Small intestine (tissue), 7 donors: ENCODE measurements around the gene UMAD1. TPM values are rescaled to one million over a fixed set of nuclear protein-coding genes. Genes with fewer than 3 reads are reported as not detected.
A peak's percentile ranks its signal among the peaks of the same experiment; 100 is the strongest.

Experiments used
- DNase-seq, 2 donors: peaks; one replicate each; pipeline versions ENCODE4 v3.0.0 to v3.0.0-alpha.2; 2013
- FAIRE-seq: peaks from 2 replicates; lab custom pipeline; 2012; peaks lifted over from hg19 to GRCh38; lab: Jason Lieb, UNC
- H3K27ac ChIP-seq, 3 donors: one replicate each; pipeline ENCODE4 v1.5.1; 2013; ENCODE audit warnings: low read length in 2 of 3, mild to moderate bottlenecking in 2 of 3, control low read depth in 1 of 3, inconsistent platforms in 1 of 3, low read depth in 1 of 3, moderate library complexity in 1 of 3
- H3K27me3 ChIP-seq, 3 donors: one replicate each; pipeline ENCODE4 v1.6.1; 2013; ENCODE audit warnings: low read length in 3 of 3, inconsistent platforms in 1 of 3; ENCODE audit not compliant: control insufficient read depth in 3 of 3, insufficient read depth in 3 of 3
- H3K36me3 ChIP-seq, 3 donors: one replicate each; pipeline ENCODE4 v1.6.1; 2013; ENCODE audit warnings: low read length in 3 of 3, inconsistent platforms in 1 of 3, low read depth in 1 of 3, mild to moderate bottlenecking in 1 of 3, moderate library complexity in 1 of 3; ENCODE audit not compliant: control insufficient read depth in 3 of 3, insufficient read depth in 2 of 3
- H3K4me1 ChIP-seq, 3 donors: one replicate each; pipeline ENCODE4 v1.6.1; 2013; ENCODE audit warnings: low read length in 2 of 3, inconsistent platforms in 1 of 3, low read depth in 1 of 3, mild to moderate bottlenecking in 1 of 3, moderate library complexity in 1 of 3; ENCODE audit not compliant: control insufficient read depth in 3 of 3, insufficient read depth in 2 of 3
- H3K4me3 ChIP-seq, 3 donors: one replicate each; pipeline ENCODE4 v1.5.1; 2013; ENCODE audit warnings: low read length in 3 of 3, control low read depth in 1 of 3, inconsistent platforms in 1 of 3, low read depth in 1 of 3, mild to moderate bottlenecking in 1 of 3, moderate library complexity in 1 of 3
- H3K9me3 ChIP-seq, 2 donors: one replicate each; pipeline ENCODE4 v1.6.1; 2013; ENCODE audit warnings: low read depth in 1 of 2, low read length in 1 of 2; ENCODE audit not compliant: control insufficient read depth in 2 of 2, insufficient read depth in 1 of 2
- WGBS, 3 donors: extraction: QIAGEN DNeasy Blood & Tissue Kit; methylation state at CpG; one replicate each; pipeline ENCODE4 v1.1.7; 2013; 5-methylcytosine and 5-hydroxymethylcytosine counted together
- polyA plus RNA-seq, 4 donors: library from polyadenylated mRNA; stranded (reverse) in 3 of 4; unstranded in 1 of 4; fragments of 200-250 nt in 3 of 4; fragments of 120-200 nt in 1 of 4; gene quantifications; one replicate each; pipeline versions ENCODE4 v1.2.1 to v1.2.3, GENCODE V29; 2013
- donor health status: healthy with polysubstance abuse.
- donor health status: control.
- donor health status: control.
- donor health status: Bipolar disorder and iron deficiency.
- donor health status: healthy.

UMAD1 gene
- polyA plus RNA-seq, 4 donors, result 9.2 to 21.2 (median 20.0) TPM

- no peaks in the 10 kb centered on the region for H3K27me3 ChIP-seq
- H3K4me1 ChIP-seq, result no peaks in the 10 kb centered on the region
- H3K9me3 ChIP-seq, result no peaks in the 10 kb centered on the region
- no peak overlapping the region for H3K27ac ChIP-seq
- H3K36me3 ChIP-seq, result no peaks in the 10 kb centered on the region
- 49 to 63% (median 62%) methylated on average over 2 of the region's 2 CpGs for WGBS, 3 donors
- FAIRE-seq (no peak), DNase-seq (no peak)
- H3K4me3 ChIP-seq, result no peak overlapping the region
Measured at GRCh38 chr7:7686811-7687508, 46.4 kb downstream of the UMAD1 start.

- no peak overlapping the region for H3K4me3 ChIP-seq
- 48 to 67% (median 59%) methylated on average over 1 of the region's 1 CpG for WGBS, 3 donors
- DNase-seq (no peak), FAIRE-seq (no peak)
- H3K36me3 ChIP-seq, result no peaks in the 10 kb centered on the region
- no peaks in the 10 kb centered on the region for H3K9me3 ChIP-seq
- no peaks in the 10 kb centered on the region for H3K4me1 ChIP-seq
- H3K27me3 ChIP-seq, result no peaks in the 10 kb centered on the region
- peak overlapping the region in 1 of 3 donors; percentile 10 for H3K27ac ChIP-seq
Measured at GRCh38 chr7:7687800-7688199, 47.2 kb downstream of the UMAD1 start.

- no peaks in the 10 kb centered on the region for H3K36me3 ChIP-seq
- no peak overlapping the region for H3K4me3 ChIP-seq
- no peaks in the 10 kb centered on the region for H3K27me3 ChIP-seq
- FAIRE-seq (no peak), DNase-seq (no peak)
- H3K9me3 ChIP-seq, result no peaks in the 10 kb centered on the region
- H3K4me1 ChIP-seq, result no peaks in the 10 kb centered on the region
- H3K27ac ChIP-seq, result no peak overlapping the region
- WGBS, 3 donors, result 46 to 63% (median 55%) methylated on average over 6 of the region's 6 CpGs
Measured at GRCh38 chr7:7688310-7688709, 47.8 kb downstream of the UMAD1 start.

DNA sequence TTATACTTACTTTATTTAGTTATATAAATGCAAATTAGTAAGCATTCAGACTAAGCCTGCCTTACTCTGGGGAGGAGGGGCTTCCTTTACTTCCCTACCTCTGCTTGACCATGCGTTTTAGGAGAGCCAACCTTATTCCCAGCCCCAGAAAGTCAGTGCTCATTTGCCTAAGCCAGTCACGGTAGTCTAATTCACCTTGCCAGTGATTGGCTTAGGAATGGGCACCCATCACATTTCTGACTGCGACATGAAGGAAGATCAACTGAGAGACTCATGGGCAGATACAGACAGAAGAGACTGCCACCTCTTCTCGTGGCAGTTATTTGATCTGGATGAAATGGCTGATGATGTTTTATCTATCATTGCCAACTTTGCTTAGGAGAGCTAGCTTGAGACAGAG, 48.4 kb downstream of the UMAD1 start:
- H3K4me1 ChIP-seq, result no peaks in the 10 kb centered on the region
- H3K9me3 ChIP-seq, result no peaks in the 10 kb centered on the region
- no peaks in the 10 kb centered on the region for H3K27me3 ChIP-seq
- 83 to 90% (median 89%) methylated on average over 4 of the region's 4 CpGs for WGBS, 3 donors
- H3K4me3 ChIP-seq, result no peak overlapping the region
- no peak overlapping the region for H3K27ac ChIP-seq
- DNase-seq, result no peak
- no peaks in the 10 kb centered on the region for H3K36me3 ChIP-seq
- FAIRE-seq, result no peak

- FAIRE-seq (no peak), DNase-seq (no peak)
- no peak overlapping the region for H3K27ac ChIP-seq
- no peaks in the 10 kb centered on the region for H3K36me3 ChIP-seq
- no peak overlapping the region for H3K4me3 ChIP-seq
- no peaks in the 10 kb centered on the region for H3K27me3 ChIP-seq
- no peaks in the 10 kb centered on the region for H3K4me1 ChIP-seq
- no peaks in the 10 kb centered on the region for H3K9me3 ChIP-seq
Measured at GRCh38 chr7:7693881-7694280, 53.3 kb downstream of the UMAD1 start.

DNA sequence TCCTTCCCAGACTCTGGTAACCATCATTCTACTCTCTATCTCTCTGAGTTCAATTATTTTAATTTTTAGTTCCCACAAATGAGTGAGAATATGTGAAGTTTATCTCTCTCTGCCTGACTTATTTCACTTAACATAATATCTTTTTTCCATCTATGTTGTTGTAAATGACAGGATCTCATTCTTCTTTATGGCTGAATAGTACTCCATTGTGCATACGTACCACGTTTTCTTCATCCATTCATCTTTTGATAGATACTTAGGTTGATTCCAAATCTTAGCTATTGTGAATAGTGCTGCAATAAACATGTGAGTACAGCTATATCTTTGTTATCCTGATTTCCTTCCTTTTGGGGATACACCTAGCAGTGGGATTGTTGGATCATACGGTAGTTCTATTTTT, 54.0 kb downstream of the UMAD1 start:
- WGBS, 3 donors, result 85 to 100% (median 99%) methylated on average over 3 of the region's 3 CpGs
- Histone ChIP-seq H3K9me3 (no peaks in the 10 kb centered on the region), H3K27ac (no peak overlapping the region), H3K27me3 (no peaks in the 10 kb centered on the region), H3K36me3 (no peaks in the 10 kb centered on the region), H3K4me1 (no peaks in the 10 kb centered on the region), H3K4me3 (no peak overlapping the region)
- no peak for FAIRE-seq
- no peak for DNase-seq

GRCh38 chr7:7695111-7695817, 54.7 kb downstream of the UMAD1 start:
- WGBS, 3 donors, result 56 to 79% (median 68%) methylated on average over 5 of the region's 5 CpGs
- Histone ChIP-seq H3K27ac (no peak overlapping the region), H3K9me3 (peaks cover 0 to 4% of the 10 kb centered on the region in 2 donors), H3K36me3 (no peaks in the 10 kb centered on the region), H3K27me3 (no peaks in the 10 kb centered on the region), H3K4me3 (no peak overlapping the region), H3K4me1 (no peaks in the 10 kb centered on the region)
- FAIRE-seq, result no peak
- no peak for DNase-seq

- Histone ChIP-seq H3K4me1 (no peaks in the 10 kb centered on the region), H3K27ac (no peak overlapping the region), H3K27me3 (no peaks in the 10 kb centered on the region), H3K36me3 (no peaks in the 10 kb centered on the region), H3K4me3 (no peak overlapping the region), H3K9me3 (peaks cover 0 to 5% of the 10 kb centered on the region in 2 donors)
- 39 to 51% (median 45%) methylated on average over 3 of the region's 3 CpGs for WGBS, 3 donors
- peak in 1 of 2 donors; percentile 31 for DNase-seq
- no peak for FAIRE-seq
Measured at GRCh38 chr7:7696458-7697119, 56.0 kb downstream of the UMAD1 start.
